Gastroesophageal sphincter (tissue), 3 donors: ENCODE measurements around the gene RAB3B.

Source experiments
- CTCF ChIP-seq, 4 experiments: fragments of 200-600 bp in 2 of 4; fragments of 450-650 bp in 2 of 4; sonication (generic) in 1 of 4; IDR thresholded peaks; one replicate each; pipeline ENCODE4 v1.5.1; 2017 to 2019; ENCODE audit warnings: antibody characterized with exemption in 4 of 4, mild to moderate bottlenecking in 2 of 4, moderate library complexity in 2 of 4
- POLR2A ChIP-seq, 2 donors: fragments of 450-650 bp; IDR thresholded peaks; one replicate each; pipeline ENCODE4 v1.6.1; 2017; ENCODE audit warnings: antibody characterized with exemption in 2 of 2, mild to moderate bottlenecking in 2 of 2, moderate library complexity in 1 of 2
- POLR2AphosphoS5 ChIP-seq: sonication (generic); formaldehyde crosslinking; IDR thresholded peaks from one replicate; pipeline ENCODE4 v1.6.1; 2017; ENCODE audit warnings: antibody characterized with exemption

- TF ChIP-seq POLR2A (IDR thresholded peaks at IDR 0.05): no peak
- TF ChIP-seq CTCF (IDR thresholded peaks at IDR 0.05): no peak
- TF ChIP-seq POLR2AphosphoS5: no peak
Measured at GRCh38 chr1:52026278-52026677, 35.8 kb upstream of the RAB3B start.
